Right renal pelvis (tissue), 4 donors: Measurements from ENCODE around the gene TIGAR. TPM values are rescaled to one million over a fixed set of nuclear protein-coding genes. Genes with fewer than 3 reads are reported as not detected.

ENCODE experiments used
- DNase-seq, 4 donors: peaks; one replicate each; pipeline ENCODE4 v3.0.0-alpha.2; 2013; ENCODE audit warnings: low read depth in 4 of 4, low spot score in 3 of 4, missing footprints in 1 of 4
- polyA plus RNA-seq, 4 donors: library from polyadenylated mRNA; unstranded; fragments of 120-200 nt; gene quantifications; one replicate each; pipeline ENCODE4 v1.2.1, GENCODE V29; 2013; ENCODE audit not compliant: insufficient read length in 4 of 4

TIGAR gene
- polyA plus RNA-seq, 4 donors, result 7.4 to 11.8 (median 8.3) TPM

- DNase-seq, result no peak
These were observed 38.7 kb upstream of the TIGAR start for GRCh38 chr12:4282103-4282891.

GRCh38 chr12:4282892-4283511 is 38.0 kb upstream of the TIGAR start:
- no peak for DNase-seq

GRCh38 chr12:4283512-4284255 is 37.3 kb upstream of the TIGAR start:
- no peak for DNase-seq

GRCh38 chr12:4284306-4284705 is 36.7 kb upstream of the TIGAR start:
- no peak for DNase-seq

GRCh38 chr12:4285070-4285469 is 35.9 kb upstream of the TIGAR start:
- no peak for DNase-seq

- no peak for DNase-seq
These were observed 34.8 kb upstream of the TIGAR start for GRCh38 chr12:4286228-4286627.

- no peak for DNase-seq
These were observed 34.2 kb upstream of the TIGAR start for GRCh38 chr12:4286771-4287317.

- DNase-seq, result no peak
These were observed 33.4 kb upstream of the TIGAR start for GRCh38 chr12:4287325-4288211.

- DNase-seq, result no peak
These were observed 32.5 kb upstream of the TIGAR start for GRCh38 chr12:4288296-4289131.

GRCh38 chr12:4289231-4289878 is 31.7 kb upstream of the TIGAR start:
- DNase-seq, result no peak

GRCh38 chr12:4289998-4290790 is 30.8 kb upstream of the TIGAR start:
- no peak for DNase-seq

GRCh38 chr12:4292341-4293073 is 28.5 kb upstream of the TIGAR start:
- no peak for DNase-seq

GRCh38 chr12:4293299-4293965 is 27.6 kb upstream of the TIGAR start:
- no peak for DNase-seq

GRCh38 chr12:4293966-4294505 is 27.0 kb upstream of the TIGAR start:
- DNase-seq, result no peak

GRCh38 chr12:4296751-4297150 is 24.3 kb upstream of the TIGAR start:
- DNase-seq, result no peak

GRCh38 chr12:4297617-4298016 is 23.4 kb upstream of the TIGAR start:
- DNase-seq, result no peak

GRCh38 chr12:4300883-4301282 is 20.1 kb upstream of the TIGAR start:
- DNase-seq, result no peak
